ENCODE data around the gene KDM6B.

KDM6B gene

GRCh38 chr17:7823581-7824001, 10.4 kb upstream of the KDM6B start:
- Histone ChIP-seq H3K9ac (ENCODE audit: low read depth, low read length) (no peak overlapping the region), H3K4me1 (ENCODE audit: control insufficient read depth, insufficient read depth, low read length) (peaks cover 10% of the 10 kb centered on the region), H3K27me3 (ENCODE audit: control insufficient read depth, insufficient read depth, low read length) (peaks cover 36% of the 10 kb centered on the region), H3K4me3 (ENCODE audit: low read length) (no peak overlapping the region), H3K4me2 (ENCODE audit: low read length) (no peak overlapping the region), H3K36me3 (ENCODE audit: insufficient read depth, low read length) (no peaks in the 10 kb centered on the region), H3K9me3 (replicated peaks; ENCODE audit: low read length) (no peaks in the 10 kb centered on the region)

- Histone ChIP-seq H3K9ac (ENCODE audit: low read depth, low read length) (no peak overlapping the region), H3K9me3 (replicated peaks; ENCODE audit: low read length) (no peaks in the 10 kb centered on the region), H3K27me3 (ENCODE audit: control insufficient read depth, insufficient read depth, low read length) (peaks cover 30% of the 10 kb centered on the region), H3K36me3 (ENCODE audit: insufficient read depth, low read length) (no peaks in the 10 kb centered on the region), H3K4me1 (ENCODE audit: control insufficient read depth, insufficient read depth, low read length) (peaks cover 10% of the 10 kb centered on the region), H3K4me2 (ENCODE audit: low read length) (no peak overlapping the region), H3K4me3 (ENCODE audit: low read length) (no peak overlapping the region)
These were observed 9.7 kb upstream of the KDM6B start for GRCh38 chr17:7824021-7824924.

GRCh38 chr17:7825206-7825990, 8.6 kb upstream of the KDM6B start:
- Histone ChIP-seq H3K9ac (ENCODE audit: low read depth, low read length) (no peak overlapping the region), H3K4me2 (ENCODE audit: low read length) (no peak overlapping the region), H3K27me3 (ENCODE audit: control insufficient read depth, insufficient read depth, low read length) (peaks cover 23% of the 10 kb centered on the region), H3K4me1 (ENCODE audit: control insufficient read depth, insufficient read depth, low read length) (peaks cover 10% of the 10 kb centered on the region), H3K36me3 (ENCODE audit: insufficient read depth, low read length) (no peaks in the 10 kb centered on the region), H3K9me3 (replicated peaks; ENCODE audit: low read length) (no peaks in the 10 kb centered on the region), H3K4me3 (ENCODE audit: low read length) (no peak overlapping the region)

- no peak overlapping the region for H3K9ac ChIP-seq (ENCODE audit: low read depth, low read length)
- no peaks in the 10 kb centered on the region for H3K9me3 ChIP-seq (replicated peaks; ENCODE audit: low read length)
- no peak overlapping the region for H3K4me3 ChIP-seq (ENCODE audit: low read length)
- no peaks in the 10 kb centered on the region for H3K36me3 ChIP-seq (ENCODE audit: insufficient read depth, low read length)
- H3K27me3 ChIP-seq (ENCODE audit: control insufficient read depth, insufficient read depth, low read length) = peaks cover 28% of the 10 kb centered on the region
- H3K4me2 ChIP-seq (ENCODE audit: low read length) = no peak overlapping the region
- peaks cover 9% of the 10 kb centered on the region for H3K4me1 ChIP-seq (ENCODE audit: control insufficient read depth, insufficient read depth, low read length)
These were observed 3.4 kb upstream of the KDM6B start for GRCh38 chr17:7830616-7831015.

- Histone ChIP-seq H3K9ac (ENCODE audit: low read depth, low read length) (no peak overlapping the region), H3K4me3 (ENCODE audit: low read length) (no peak overlapping the region), H3K36me3 (ENCODE audit: insufficient read depth, low read length) (no peaks in the 10 kb centered on the region), H3K4me1 (ENCODE audit: control insufficient read depth, insufficient read depth, low read length) (peaks cover 7% of the 10 kb centered on the region), H3K27me3 (ENCODE audit: control insufficient read depth, insufficient read depth, low read length) (peaks cover 27% of the 10 kb centered on the region), H3K9me3 (replicated peaks; ENCODE audit: low read length) (no peaks in the 10 kb centered on the region), H3K4me2 (ENCODE audit: low read length) (no peak overlapping the region)
These were observed 2.8 kb upstream of the KDM6B start for GRCh38 chr17:7831233-7831632.

- H3K9ac ChIP-seq (ENCODE audit: low read depth, low read length) = no peak overlapping the region
- H3K4me3 ChIP-seq (ENCODE audit: low read length) = no peak overlapping the region
- no peaks in the 10 kb centered on the region for H3K36me3 ChIP-seq (ENCODE audit: insufficient read depth, low read length)
- peaks cover 18% of the 10 kb centered on the region for H3K4me1 ChIP-seq (ENCODE audit: control insufficient read depth, insufficient read depth, low read length)
- H3K27me3 ChIP-seq (ENCODE audit: control insufficient read depth, insufficient read depth, low read length) = peaks cover 27% of the 10 kb centered on the region
- no peak overlapping the region for H3K4me2 ChIP-seq (ENCODE audit: low read length)
- no peaks in the 10 kb centered on the region for H3K9me3 ChIP-seq (replicated peaks; ENCODE audit: low read length)
These were observed 1.6 kb upstream of the KDM6B start for GRCh38 chr17:7832431-7832830.

GRCh38 chr17:7833011-7833794, 814 bp upstream of the KDM6B start:
- no peaks in the 10 kb centered on the region for H3K9me3 ChIP-seq (replicated peaks; ENCODE audit: low read length)
- H3K4me2 ChIP-seq (ENCODE audit: low read length) = peak overlapping the region; percentile 99
- peaks cover 21% of the 10 kb centered on the region for H3K27me3 ChIP-seq (ENCODE audit: control insufficient read depth, insufficient read depth, low read length)
- H3K4me1 ChIP-seq (ENCODE audit: control insufficient read depth, insufficient read depth, low read length) = peaks cover 23% of the 10 kb centered on the region
- no peaks in the 10 kb centered on the region for H3K36me3 ChIP-seq (ENCODE audit: insufficient read depth, low read length)
- peak overlapping the region; percentile 86 for H3K4me3 ChIP-seq (ENCODE audit: low read length)
- H3K9ac ChIP-seq (ENCODE audit: low read depth, low read length) = peak overlapping the region; percentile 20

- H3K4me3 ChIP-seq (ENCODE audit: low read length) = peak overlapping the region; percentile 86
- peak overlapping the region; percentile 85 for H3K9ac ChIP-seq (ENCODE audit: low read depth, low read length)
- H3K9me3 ChIP-seq (replicated peaks; ENCODE audit: low read length) = no peaks in the 10 kb centered on the region
- H3K4me2 ChIP-seq (ENCODE audit: low read length) = peak overlapping the region; percentile 99
- peaks cover 36% of the 10 kb centered on the region for H3K4me1 ChIP-seq (ENCODE audit: control insufficient read depth, insufficient read depth, low read length)
- no peaks in the 10 kb centered on the region for H3K36me3 ChIP-seq (ENCODE audit: insufficient read depth, low read length)
- peaks cover 21% of the 10 kb centered on the region for H3K27me3 ChIP-seq (ENCODE audit: control insufficient read depth, insufficient read depth, low read length)
These were observed 532 bp downstream of the KDM6B start for GRCh38 chr17:7834542-7834956.

GRCh38 chr17:7834957-7835813, 1.2 kb downstream of the KDM6B start:
- peaks cover 39% of the 10 kb centered on the region for H3K4me1 ChIP-seq (ENCODE audit: control insufficient read depth, insufficient read depth, low read length)
- no peaks in the 10 kb centered on the region for H3K36me3 ChIP-seq (ENCODE audit: insufficient read depth, low read length)
- peak overlapping the region; percentile 99 for H3K4me2 ChIP-seq (ENCODE audit: low read length)
- H3K27me3 ChIP-seq (ENCODE audit: control insufficient read depth, insufficient read depth, low read length) = peaks cover 19% of the 10 kb centered on the region
- H3K4me3 ChIP-seq (ENCODE audit: low read length) = peak overlapping the region; percentile 86
- peak overlapping the region; percentile 87 for H3K9ac ChIP-seq (ENCODE audit: low read depth, low read length)
- no peaks in the 10 kb centered on the region for H3K9me3 ChIP-seq (replicated peaks; ENCODE audit: low read length)

GRCh38 chr17:7835814-7836595, 2.0 kb downstream of the KDM6B start:
- H3K27me3 ChIP-seq (ENCODE audit: control insufficient read depth, insufficient read depth, low read length) = peaks cover 10% of the 10 kb centered on the region
- H3K4me2 ChIP-seq (ENCODE audit: low read length) = peak overlapping the region; percentile 99
- peak overlapping the region; percentile 86 for H3K4me3 ChIP-seq (ENCODE audit: low read length)
- peaks cover 45% of the 10 kb centered on the region for H3K4me1 ChIP-seq (ENCODE audit: control insufficient read depth, insufficient read depth, low read length)
- no peaks in the 10 kb centered on the region for H3K36me3 ChIP-seq (ENCODE audit: insufficient read depth, low read length)
- peak overlapping the region; percentile 87 for H3K9ac ChIP-seq (ENCODE audit: low read depth, low read length)
- no peaks in the 10 kb centered on the region for H3K9me3 ChIP-seq (replicated peaks; ENCODE audit: low read length)
